ENCODE measurements around the gene TNFAIP8L1. TPM values are rescaled to one million over a fixed set of nuclear protein-coding genes. Genes with fewer than 3 reads are reported as not detected.
A peak's percentile ranks its signal among the peaks of the same experiment; 100 is the strongest.
"Not testable (repeated sequence)": the region's sequence is repeated elsewhere in the genome, so short reads cannot be mapped to it uniquely, and the experiment has no call there.

TNFAIP8L1 gene
- polyA plus RNA-seq, 12 donors = 8.5 to 370 (median 11.2) TPM

GRCh38 chr19:4675346-4675745 lies 36.0 kb downstream of the TNFAIP8L1 start:
- no peak for DNase-seq

DNA sequence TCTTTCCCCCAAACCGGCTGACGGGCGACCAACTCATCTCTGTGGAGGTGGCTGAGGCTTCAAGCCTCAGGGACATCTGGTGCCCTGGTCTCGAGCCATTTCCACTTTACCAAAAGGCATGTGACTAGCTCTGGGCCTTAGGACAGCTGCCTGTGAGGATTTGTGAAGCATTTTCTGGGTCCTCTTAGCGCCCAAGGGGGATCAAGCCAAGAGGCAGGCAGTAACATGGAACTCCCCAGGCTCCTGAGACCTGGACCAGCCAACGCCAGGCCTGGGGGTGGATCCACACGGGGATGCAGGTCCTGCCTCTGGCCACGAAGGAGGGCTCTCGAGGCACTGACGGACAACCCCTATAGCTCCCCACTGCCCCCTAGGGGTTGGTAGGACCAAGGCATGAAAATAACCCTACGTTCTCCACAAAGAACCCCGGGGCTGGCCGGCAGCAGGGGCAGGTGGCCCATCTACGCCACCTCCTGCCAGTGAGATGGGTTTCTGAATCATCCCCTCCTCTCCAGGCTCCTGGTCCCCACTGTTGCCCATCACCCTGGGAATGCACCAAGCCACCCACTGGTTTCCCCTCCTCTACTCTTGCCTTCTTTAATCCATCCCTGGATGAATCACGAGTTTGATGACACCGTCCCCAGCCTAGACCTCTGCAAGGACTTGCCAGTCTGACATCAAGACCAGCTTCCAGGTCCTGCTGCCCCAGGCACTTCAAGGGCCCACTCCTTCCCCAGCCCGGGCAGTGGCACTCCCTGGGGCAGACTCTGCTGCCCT lies 37.8 kb downstream of the TNFAIP8L1 start:
- DNase-seq = no peak

DNA sequence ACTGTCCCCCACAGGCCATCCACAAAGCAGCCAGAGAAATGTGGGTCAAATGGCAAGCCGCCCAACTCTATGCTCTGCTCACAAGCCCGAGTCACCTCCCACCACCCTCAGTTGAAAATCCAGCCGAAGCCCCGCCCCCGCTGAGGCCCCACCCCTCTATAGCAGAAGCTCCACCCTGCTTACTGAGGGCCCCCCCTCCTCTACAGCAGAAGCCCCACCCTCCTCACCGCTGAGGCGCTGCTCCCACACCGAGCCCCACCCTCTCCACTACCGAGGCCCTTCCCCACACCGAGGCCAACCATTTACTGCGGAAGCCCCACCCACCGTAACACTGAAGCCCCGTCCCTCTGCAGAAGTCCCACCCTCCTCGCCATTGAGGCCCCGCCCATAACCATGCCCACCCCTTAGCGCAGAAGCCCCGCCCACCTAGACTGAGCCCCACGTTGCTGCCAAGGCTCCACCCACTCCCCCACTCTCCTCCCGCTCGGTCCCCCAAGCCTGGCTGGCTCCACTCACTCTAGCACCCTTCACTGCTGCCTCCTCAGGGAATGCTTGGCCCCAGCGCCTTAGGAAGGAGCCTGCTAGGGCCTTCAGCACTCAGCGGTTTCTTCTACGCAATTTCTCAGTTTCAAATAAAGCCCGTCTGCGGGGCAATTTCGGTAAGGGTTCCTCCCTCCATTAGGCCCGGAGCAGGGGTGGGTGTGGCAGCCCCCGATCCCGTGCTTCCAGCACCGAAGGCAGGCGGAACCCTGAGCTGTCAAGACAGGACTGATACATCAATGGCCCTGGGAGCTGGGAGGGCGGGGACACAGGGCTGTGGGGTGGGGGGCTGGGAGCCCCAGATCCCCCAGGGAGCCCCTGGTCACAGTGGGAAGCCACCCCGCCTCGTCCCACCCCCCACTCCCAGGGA lies 39.8 kb downstream of the TNFAIP8L1 start:
- no peak for DNase-seq

- DNase-seq = not testable (repeated sequence)
Observed at GRCh38 chr19:4680021-4680420, 40.7 kb downstream of the TNFAIP8L1 start.

- DNase-seq = no peak
Observed at GRCh38 chr19:4682417-4683200, 43.3 kb downstream of the TNFAIP8L1 start.

- DNase-seq = no peak
Observed at GRCh38 chr19:4684312-4685095, 45.2 kb downstream of the TNFAIP8L1 start.

- DNase-seq = no peak
Observed at GRCh38 chr19:4686700-4687099, 47.4 kb downstream of the TNFAIP8L1 start.

DNA sequence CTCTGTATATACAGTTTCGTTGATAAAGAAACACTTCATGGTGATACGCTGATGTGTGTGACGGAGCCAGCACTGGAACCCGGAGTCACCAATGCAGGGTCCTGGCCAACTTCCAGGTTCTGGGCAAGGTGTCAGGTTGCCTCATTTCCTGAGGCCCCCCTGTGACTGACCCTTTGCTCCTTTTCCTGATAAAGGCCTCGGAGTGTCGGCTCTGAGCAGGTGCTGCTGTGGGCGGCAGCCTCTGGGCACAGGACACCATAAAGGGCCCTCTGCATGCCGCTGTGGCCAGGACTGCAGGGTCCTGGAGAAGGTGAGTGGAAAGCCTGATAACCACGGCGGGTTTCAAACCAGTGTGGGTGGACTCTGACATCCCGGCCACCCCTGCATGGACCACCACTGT lies 48.1 kb downstream of the TNFAIP8L1 start:
- no peak for DNase-seq

DNA sequence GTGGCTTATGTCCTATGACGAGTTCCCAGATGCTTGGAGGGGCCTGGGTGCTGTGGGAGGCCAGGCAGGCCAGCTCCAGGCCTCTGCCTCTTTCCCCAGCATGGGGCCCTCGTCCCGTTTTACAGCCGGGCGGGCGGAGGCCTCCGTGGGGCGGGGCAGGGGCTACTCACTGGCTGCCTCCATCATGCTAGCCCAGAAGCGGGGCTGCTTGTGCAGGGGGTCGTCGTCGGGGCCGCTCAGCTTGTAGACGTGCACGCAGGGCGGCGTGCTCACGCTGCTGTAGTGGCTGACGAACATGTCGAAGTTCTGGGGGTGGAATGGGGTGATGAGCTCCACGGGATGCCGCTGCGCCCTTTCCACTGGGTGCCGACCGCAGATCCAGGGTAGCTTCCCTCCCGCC lies 49.3 kb downstream of the TNFAIP8L1 start:
- no peak for DNase-seq

DNA sequence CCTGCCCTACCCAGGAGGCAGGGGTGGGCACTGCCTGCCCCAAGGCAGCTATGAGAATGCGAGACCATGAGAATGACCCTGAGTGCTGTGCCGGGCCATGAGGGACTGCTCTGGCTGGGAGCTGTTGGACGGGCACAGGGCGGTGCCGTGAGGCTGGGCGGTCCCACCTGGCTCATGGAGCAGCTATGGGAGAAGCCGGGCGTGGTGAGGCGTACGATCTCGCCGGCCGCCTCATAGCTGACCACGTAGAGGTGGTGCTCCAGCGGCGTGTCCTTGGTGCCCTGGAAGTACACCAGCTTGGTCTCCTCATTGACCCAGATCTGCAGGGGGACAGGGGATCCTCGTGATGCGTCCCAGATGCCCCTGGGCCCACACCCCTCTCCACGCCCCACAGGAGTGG lies 50.1 kb downstream of the TNFAIP8L1 start:
- no peak for DNase-seq

- no peak for DNase-seq
Observed at GRCh38 chr19:4690361-4690760, 51.0 kb downstream of the TNFAIP8L1 start.

- no peak for DNase-seq
Observed at GRCh38 chr19:4691373-4691772, 52.1 kb downstream of the TNFAIP8L1 start.

DNA sequence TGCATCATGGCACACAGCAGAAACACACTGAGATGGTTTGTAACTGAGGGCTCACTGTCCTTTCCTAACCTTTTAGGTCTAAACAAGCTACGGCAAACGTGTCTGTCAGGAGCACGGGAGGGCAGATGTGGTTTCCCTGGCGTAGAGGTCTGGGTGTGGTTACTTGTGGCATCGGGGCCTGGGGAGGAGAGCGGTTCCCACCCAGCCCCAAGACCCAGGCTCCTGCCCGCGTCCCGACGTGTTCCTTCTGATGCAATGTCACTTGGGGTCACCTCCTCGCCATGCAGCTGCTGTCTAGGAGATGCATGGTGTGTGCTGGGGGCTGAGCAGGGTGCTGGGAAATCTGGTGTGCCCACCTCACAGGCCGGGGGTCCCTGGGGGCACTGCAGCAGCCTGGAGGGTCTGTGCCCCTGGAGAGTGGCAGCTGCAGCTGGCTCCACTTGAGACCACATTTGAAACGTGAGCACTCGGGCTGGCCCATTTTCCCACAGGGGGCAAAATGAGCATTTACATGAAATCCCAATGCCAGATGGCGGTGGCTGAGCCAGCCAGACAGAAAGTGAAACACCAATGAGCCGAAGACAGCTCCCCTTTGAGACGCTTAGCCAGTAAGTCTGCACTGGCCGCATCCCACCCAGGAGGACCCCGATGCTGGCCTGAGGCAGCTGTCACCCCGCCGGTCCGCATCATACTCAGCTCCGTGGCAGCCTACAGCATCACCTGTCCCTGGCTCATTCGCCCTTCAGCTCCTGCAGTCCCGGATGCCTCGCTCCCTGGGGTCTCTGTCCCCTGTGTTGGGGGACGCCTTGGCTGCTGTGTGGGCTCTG lies 53.1 kb downstream of the TNFAIP8L1 start:
- no peak for DNase-seq

- DNase-seq = no peak
Observed at GRCh38 chr19:4693078-4693350, 53.7 kb downstream of the TNFAIP8L1 start.

GRCh38 chr19:4693471-4694121 lies 54.3 kb downstream of the TNFAIP8L1 start:
- no peak for DNase-seq

DNA sequence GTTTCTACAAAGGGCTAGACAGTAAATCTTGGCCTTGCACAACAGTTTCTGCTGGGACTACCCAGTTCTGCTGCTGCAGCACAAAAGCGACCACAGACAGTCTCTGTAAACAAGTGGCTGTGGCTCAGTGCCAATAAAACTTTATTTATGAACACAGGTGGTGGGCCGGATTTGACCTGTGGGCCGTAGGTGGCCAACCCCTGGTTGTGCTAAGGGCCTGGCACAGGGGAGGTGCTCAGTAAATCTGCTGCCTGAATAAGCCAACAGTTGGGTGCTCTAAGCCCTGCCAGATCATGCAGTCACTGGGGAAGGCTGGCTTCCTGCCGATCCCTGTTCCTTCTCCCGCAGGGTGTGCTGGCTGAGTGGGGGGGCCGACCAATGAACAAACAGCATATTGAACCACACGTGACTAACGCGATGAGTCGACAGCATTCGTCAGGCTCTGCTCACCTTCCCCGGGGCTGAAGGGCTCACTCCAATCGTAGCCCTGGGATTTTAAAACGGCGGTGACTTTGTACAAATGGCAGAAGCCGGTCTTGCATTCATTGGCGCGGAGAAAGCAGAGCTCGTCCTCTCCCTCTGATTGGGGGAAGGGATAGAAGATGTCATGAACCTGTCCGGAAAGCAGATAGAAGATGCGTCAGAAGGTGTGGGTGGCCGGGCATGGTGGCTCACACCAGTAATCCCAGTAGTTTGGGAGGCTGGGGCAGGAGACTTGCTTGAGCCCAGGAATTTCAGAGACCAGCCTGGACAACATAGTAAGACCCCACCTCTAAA lies 55.1 kb downstream of the TNFAIP8L1 start:
- no peak for DNase-seq

GRCh38 chr19:4695224-4695731 lies 56.0 kb downstream of the TNFAIP8L1 start:
- peak; percentile 21 for DNase-seq

GRCh38 chr19:4697304-4697703 lies 58.0 kb downstream of the TNFAIP8L1 start:
- no peak for DNase-seq
